GM21723 (cell line): ENCODE measurements around the gene SIN3B.
"Not testable (repeated sequence)": the region's sequence is repeated elsewhere in the genome, so short reads cannot be mapped to it uniquely, and the experiment has no call there.

Experiments
- ATAC-seq: cut with Tn5 transposase; IDR thresholded peaks from one replicate; pipeline ENCODE4 v1.9.1; 2021; ENCODE audit warnings: mild to moderate bottlenecking, moderate library complexity; ENCODE audit not compliant: unreplicated experiment

The SIN3B gene

GRCh38 chr19:16829010-16829821 is at the start of gene SIN3B:
TSS of gene SIN3B (plus strand) at chr19:16829398. CDS start at chr19:16829421, 23 bp downstream.
- peak; percentile 74 for ATAC-seq

- ATAC-seq, result no peak
These were observed 49.5 kb upstream of the SIN3B start for GRCh38 chr19:16779539-16780163.

- ATAC-seq, result no peak
These were observed 46.5 kb upstream of the SIN3B start for GRCh38 chr19:16782719-16783118.

GRCh38 chr19:16788479-16788878 is 40.7 kb upstream of the SIN3B start:
- no peak for ATAC-seq

GRCh38 chr19:16789238-16789637 is 40.0 kb upstream of the SIN3B start:
- ATAC-seq, result no peak

DNA sequence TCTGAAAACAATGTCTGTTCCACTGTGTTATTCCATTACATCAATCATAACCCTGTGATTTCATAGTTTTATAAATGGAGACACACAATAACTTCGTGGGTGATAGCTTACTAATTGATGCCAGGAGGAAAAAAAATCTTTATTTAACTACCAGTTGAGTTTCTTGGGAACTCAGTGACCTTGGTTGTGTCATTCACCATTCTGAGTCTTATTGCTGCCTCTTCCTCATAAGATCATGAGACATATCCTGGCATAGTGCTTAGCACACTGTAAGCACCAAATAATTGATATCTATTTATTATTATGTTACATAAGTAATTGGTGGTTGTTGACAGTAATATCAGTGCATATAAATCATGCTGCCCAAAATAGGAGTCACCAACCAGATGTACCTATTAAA is 39.1 kb upstream of the SIN3B start:
- ATAC-seq, result no peak

DNA sequence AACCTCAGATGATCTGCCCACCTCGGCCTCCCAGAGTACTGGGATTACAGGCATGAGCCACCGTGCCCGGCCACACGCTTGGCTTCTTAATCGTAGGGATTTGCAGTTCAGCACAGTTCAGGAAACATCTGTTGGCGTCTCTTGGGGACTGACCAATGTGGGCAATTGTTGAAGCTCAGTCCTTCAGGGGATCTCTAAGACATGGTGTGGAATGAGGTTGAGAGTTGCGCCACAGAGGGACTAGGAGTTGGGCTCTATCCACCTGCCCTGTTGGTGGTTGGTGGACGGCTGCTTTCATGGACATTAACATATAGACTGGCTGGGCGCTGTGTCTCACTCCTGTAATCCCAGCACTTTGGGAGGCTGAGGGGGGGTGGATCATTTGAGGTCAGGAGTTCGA is 37.3 kb upstream of the SIN3B start:
- ATAC-seq, result no peak

DNA sequence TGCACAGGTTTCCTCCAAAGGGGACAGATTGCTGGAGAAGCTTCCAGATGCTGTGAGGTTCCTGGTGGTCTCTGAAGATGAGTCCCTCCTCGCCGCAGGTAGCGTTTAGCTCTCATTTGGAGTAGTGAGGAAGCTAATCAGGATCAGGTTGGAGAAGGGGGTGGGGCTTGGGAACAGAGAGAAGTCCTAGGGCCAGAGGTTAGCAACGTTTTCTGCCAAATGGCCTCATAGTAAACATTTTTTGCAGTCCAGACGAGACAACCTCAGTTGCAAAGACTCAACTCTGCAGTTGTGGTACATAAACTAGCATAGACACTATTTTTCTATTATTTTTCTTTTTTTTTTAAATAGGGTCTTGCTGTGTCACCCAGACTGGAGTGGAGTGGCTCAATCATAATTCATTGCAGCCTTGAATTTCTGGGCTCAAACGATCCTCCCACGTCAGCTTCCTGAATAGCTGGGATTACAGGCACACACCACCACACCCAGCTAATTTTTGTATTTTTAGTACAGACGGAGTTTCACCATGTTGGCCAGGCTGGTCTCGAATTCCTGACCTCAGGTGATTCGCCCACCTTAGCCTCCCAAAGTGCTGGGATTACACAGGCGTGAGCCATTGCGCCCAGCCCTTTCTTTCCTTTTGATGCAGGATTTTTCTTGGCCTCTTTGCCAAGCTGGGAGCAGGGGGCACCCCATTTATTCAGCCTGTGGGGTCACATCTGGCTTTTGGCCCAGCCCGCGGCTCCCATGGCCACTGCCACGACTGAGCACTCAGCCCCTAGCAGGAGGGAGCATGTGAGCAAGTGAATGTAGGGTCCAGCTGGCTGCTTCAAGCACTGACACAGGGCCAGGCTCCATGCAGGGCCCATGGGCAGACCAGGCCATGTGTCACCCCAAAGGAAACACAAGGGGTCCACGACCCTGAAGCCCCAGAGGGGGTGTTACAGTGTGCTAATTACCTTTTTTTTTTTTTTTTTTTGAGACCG is 34.4 kb upstream of the SIN3B start:
- ATAC-seq, result no peak

DNA sequence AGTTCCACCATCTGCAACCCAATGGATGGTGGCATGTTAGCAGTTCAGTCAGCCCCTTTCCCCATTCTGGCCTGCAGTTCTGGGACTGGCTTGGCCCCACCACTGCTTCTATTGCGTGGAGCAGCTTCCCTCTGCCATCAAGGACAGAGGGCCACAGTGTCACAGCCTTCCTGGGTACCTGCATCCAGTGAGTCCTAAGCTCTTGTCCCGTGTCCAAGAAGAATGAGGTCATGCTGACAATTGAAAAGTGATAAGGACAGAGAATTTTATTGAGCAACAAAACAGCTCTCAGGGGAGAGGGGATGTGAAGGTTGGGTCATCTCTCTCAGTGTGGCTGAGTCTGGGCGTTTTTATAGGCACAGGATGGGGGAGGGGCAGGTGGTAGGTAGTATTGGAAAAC is 33.5 kb upstream of the SIN3B start:
- ATAC-seq, result no peak

GRCh38 chr19:16797876-16798275 is 31.3 kb upstream of the SIN3B start:
- ATAC-seq, result no peak

GRCh38 chr19:16798326-16798725 is 30.9 kb upstream of the SIN3B start:
- not testable (repeated sequence) for ATAC-seq

- no peak for ATAC-seq
These were observed 29.5 kb upstream of the SIN3B start for GRCh38 chr19:16799740-16800139.

DNA sequence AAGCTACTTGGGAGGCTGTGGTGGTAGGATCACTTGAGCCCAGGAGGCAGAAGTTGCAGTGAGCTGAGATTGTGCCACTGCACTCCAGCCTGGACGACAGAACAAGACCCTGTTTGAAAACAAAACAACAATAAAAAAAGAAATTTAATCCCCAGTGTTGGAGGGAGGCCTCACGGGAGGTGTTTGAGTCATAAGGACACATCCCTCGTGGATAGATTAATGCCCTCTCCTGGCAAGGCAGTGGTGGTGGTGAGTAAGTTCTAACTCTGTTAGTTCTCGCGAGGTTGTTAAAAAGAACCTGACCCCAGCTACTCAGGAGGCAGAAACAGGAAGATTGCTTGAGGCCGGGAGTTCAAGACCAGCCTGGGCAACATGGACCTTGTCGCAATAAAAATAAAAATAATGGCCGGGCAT is 27.6 kb upstream of the SIN3B start:
- ATAC-seq, result no peak

- no peak for ATAC-seq
These were observed 25.0 kb upstream of the SIN3B start for GRCh38 chr19:16804176-16804575.

DNA sequence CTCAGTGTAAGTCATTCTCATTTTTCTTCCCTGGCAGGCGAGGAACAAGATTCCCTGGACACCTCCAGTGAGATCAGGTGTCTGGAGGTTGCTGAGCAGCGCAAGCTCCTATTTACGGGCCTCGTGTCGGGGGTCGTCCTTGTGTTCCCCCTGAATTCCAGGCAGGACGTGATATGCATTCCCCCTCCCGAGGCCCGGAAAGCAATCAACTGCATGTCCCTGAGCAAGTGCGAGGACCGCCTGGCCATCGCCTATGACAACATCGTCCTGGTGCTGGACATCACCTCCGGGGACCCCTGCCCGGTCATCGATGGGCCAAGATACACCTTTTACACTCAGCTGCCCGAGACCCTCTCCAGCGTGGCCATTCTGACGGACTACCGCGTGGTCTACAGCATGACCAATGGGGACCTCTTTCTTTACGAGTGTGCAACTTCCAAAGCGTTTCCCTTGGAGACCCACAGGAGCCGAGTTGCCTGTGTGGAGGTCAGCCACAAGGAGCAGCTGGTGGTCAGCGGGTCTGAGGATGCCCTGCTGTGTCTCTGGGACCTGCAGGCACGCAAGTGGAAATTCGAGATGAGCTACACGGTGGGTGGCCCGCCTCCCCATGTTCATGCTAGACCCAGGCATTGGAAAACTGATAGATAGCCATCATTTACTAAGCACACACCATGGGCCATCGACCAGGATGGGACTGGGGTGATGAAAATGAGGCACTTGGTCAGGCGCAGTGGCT is 21.5 kb upstream of the SIN3B start:
- no peak for ATAC-seq

DNA sequence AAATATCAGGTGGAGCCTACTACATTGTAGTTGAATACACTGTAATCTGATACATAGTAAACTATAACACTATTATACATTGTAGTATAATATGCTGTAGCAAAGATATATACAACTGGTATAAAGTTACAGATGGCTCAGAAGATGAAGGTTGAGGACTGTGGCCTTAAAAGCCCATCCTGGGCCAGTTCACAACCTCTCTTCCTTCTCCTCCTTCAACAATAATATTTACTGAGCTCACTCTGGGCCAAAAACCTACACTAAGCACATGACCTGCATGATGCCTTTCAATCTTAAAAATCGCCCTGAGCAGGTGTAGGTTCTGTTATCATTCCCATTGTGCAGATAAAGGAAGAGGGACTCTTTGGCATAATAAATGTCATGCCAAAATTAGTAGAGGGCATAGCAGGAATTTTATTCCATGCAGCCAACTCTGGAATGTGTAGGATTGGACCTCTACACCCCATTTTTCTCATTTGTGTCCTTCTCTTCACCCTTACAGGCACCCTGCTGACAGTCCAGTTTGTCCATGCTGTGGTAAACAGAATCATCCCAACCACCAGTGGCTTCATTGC is 14.6 kb upstream of the SIN3B start:
- ATAC-seq, result no peak

- no peak for ATAC-seq
These were observed 9.1 kb upstream of the SIN3B start for GRCh38 chr19:16820056-16820455.

DNA sequence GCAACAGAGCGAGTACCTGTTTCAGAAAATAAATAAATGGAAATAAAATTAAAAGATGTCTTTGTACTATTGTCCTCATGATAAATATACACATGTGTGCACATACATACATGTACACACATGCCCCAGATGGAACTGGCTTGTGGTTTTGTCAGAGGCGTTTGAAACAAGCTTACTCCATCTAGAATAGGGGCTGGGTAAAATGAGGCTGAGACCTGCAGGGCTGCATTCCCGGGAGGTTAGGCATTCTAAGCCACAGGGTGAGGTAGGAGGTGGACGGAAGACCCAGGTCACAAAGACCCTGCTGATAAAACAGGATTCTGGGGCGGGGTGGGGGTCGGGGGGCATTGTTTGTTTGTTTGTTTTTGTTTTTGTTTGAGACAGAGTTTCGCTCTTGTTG is 8.1 kb upstream of the SIN3B start:
- no peak for ATAC-seq

DNA sequence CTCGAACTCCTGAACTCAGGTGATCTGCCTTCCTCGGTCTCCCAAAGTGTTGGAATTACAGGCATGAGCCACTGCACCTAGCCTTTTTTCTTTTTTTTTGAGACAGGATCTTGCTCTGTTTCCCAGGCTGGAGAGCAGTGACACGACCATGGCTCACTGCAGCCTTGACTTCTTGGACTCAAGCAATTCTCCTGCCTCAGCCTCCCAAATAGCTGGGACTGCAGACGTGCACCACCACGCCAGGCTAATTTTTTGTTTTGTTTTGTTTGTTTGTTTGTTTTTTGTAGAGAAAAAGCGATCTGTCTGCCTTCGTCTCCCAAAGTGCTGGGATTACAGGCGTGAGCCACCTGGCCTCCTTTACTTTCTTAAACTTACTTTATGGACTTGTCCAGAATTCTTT is 6.5 kb upstream of the SIN3B start:
- no peak for ATAC-seq

GRCh38 chr19:16824658-16825311 is 4.4 kb upstream of the SIN3B start:
- ATAC-seq, result no peak
